GM13976 (cell line): Measurements from ENCODE around the gene ZSWIM5.
"Not testable (repeated sequence)": the region's sequence is repeated elsewhere in the genome, so short reads cannot be mapped to it uniquely, and the experiment has no call there.

ENCODE experiments used
- DNase-seq: peaks from one replicate; pipeline ENCODE4 v3.0.0; 2012; ENCODE audit warnings: low spot score
- CTCF ChIP-seq: IDR thresholded peaks from 2 replicates; pipeline ENCODE4 v1.5.1; 2012; ENCODE audit warnings: borderline replicate concordance, mild to moderate bottlenecking; ENCODE audit not compliant: insufficient read depth; ENCODE audit errors: extremely low read depth, missing control alignments, control extremely low read depth
- in situ Hi-C: fragments of 300-500 bp; cut with MboI; formaldehyde crosslinking; loops from one replicate; pipeline ENCODE4 v1.12.0; 2022; ENCODE audit warnings: low sequenced_read_pairs, mixed read lengths, inconsistent platforms; ENCODE audit not compliant: unreplicated experiment

Gene ZSWIM5

DNA sequence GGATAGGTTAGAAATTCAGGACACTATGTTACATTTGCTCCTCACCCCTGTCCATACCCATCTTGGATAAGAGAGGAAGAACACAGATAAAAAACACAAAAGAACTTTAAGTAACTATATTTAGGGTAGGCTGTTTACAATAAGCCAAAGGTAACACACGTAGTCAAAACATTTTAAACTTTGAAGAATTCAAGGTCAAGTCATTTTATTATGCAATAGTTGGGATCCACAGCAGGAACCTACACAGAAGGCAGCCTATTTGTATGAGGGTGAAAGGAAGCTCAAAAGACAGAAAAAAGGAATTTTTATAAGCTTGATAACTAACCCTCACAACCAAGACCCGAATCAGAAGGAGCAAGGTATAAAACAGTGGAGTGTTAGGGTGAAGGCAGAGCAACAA is 89.6 kb downstream of the ZSWIM5 start:
- in situ Hi-C loops: no loop called here
- DNase-seq: no peak
- no peak for TF ChIP-seq CTCF

DNA sequence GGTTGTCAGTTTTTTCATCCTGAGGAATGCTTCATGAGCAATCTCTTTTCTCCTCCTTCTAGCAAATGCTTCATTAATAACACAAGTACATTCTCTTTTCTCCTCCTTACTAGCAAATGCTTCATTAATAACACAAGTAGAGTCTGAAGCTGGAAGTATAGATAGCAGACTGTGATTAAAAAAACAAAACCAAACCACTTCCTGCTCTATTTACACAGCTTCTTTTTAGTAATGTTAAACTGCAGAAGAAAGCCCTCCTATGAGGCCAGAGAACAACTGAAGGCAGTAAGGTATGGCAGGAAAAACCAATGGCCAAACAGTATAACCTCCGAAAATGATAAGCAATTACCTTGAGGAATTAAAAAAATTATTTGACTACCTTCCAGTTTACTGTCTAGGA is 90.1 kb downstream of the ZSWIM5 start:
- DNase-seq: no peak
- in situ Hi-C loops: no loop called here
- no peak for TF ChIP-seq CTCF

- DNase-seq, in situ Hi-C loops: not testable (repeated sequence)
These were observed 91.2 kb downstream of the ZSWIM5 start for GRCh38 chr1:45115198-45115597.

- in situ Hi-C loops: no loop called here
- no peak for TF ChIP-seq CTCF
- DNase-seq: no peak
These were observed 93.7 kb downstream of the ZSWIM5 start for GRCh38 chr1:45112661-45113060.

- TF ChIP-seq CTCF: no peak
- DNase-seq: no peak
- in situ Hi-C loops: no loop called here
These were observed 95.2 kb downstream of the ZSWIM5 start for GRCh38 chr1:45111239-45111638.

GRCh38 chr1:45107782-45108181 is 98.6 kb downstream of the ZSWIM5 start:
- TF ChIP-seq CTCF: no peak
- no peak for DNase-seq
- in situ Hi-C loops: no loop called here

GRCh38 chr1:45106864-45107263 is 99.5 kb downstream of the ZSWIM5 start:
- in situ Hi-C loops, DNase-seq: not testable (repeated sequence)

DNA sequence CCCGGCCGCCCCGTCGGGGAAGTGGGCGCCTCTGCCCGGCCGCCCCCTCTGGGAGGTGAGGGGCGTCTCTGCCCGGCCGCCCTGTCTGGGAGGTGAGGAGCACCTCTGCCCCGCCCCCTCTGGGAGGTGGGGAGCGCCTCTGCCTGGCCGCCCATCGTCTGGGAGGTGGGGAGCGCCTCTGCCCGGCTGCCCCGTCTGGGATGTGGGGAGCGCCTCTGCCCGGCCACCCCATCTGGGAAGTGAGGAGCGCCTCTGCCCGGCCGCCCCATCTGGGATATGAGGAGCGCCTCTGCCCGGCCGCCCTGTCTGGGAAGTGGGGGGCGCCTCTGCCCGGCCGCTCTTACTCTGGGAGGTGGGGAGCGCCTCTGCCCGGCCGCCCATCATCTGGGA is 100.3 kb downstream of the ZSWIM5 start:
- DNase-seq, in situ Hi-C loops: not testable (repeated sequence)

DNA sequence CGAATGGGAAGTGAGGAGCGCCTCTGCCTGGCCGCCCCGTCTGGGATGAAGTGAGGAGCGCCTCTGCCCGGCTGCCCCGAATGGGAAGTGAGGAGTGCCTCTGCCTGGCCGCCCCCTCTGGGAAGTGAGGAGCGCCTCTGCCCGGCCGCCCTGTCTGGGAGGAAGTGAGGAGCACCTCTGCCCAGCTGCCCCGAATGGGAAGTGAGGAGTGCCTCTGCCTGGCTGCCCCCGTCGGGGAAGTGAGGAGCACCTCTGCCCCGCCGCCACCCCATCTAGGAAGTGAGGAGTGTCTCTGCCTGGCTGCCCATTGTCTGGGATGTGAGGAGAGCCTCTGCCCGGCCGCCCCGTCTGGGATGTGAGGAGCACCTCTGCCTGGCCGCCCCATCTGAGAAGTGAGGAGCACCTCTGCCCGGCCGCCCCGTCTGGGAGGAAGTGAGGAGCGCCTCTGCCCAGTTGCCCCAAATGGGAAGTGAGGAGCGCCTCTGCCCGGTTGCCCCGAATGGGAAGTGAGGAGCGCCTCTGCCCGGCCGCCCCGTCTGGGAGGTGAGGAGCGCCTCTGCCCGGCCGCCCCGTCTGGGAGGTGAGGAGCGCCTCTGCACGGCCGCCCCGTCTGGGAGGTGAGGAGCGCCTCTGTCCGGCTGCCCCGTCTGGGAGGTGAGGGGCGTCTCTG is 100.8 kb downstream of the ZSWIM5 start:
- DNase-seq, in situ Hi-C loops: not testable (repeated sequence)
